HepG2 (cell line): ENCODE results near the gene GMEB2. TPM values are rescaled to one million over a fixed set of nuclear protein-coding genes. Genes with fewer than 3 reads are reported as not detected.

ENCODE experiments used
- AKAP8 ChIP-seq: sonication (generic); formaldehyde crosslinking; IDR thresholded peaks from 2 replicates; pipeline ENCODE4 v1.5.1; 2020; ENCODE audit warnings: mild to moderate bottlenecking, missing genetic modification reagents
- EP300 ChIP-seq, 3 experiments: sonication (generic) in 1 of 3; formaldehyde crosslinking in 1 of 3; IDR thresholded peaks; 2 replicates each; pipeline versions ENCODE4 v1.5.1 to v1.6.1; 2011 to 2020; ENCODE audit warnings: low read depth in 2 of 3, low read length in 2 of 3, borderline replicate concordance in 1 of 3, improper control_type of control experiment in 1 of 3, mild to moderate bottlenecking in 1 of 3, missing genetic modification reagents in 1 of 3, moderate library complexity in 1 of 3
- HNF4G ChIP-seq, 2 experiments: sonication (generic) in 1 of 2; formaldehyde crosslinking in 1 of 2; IDR thresholded peaks; 2 replicates each; pipeline versions ENCODE4 v1.4.0 to v1.6.1; 2011 to 2020; ENCODE audit warnings: borderline replicate concordance in 2 of 2, low read depth in 2 of 2, mild to moderate bottlenecking in 2 of 2, low read length in 1 of 2, missing genetic modification reagents in 1 of 2, moderate library complexity in 1 of 2
- MLLT10 ChIP-seq: sonication (generic); formaldehyde crosslinking; IDR thresholded peaks from 2 replicates; pipeline ENCODE4 v1.4.0; 2020; ENCODE audit warnings: missing genetic modification reagents
- TBL1XR1 ChIP-seq: fragments of 150-350 bp; IDR thresholded peaks from 2 replicates; pipeline ENCODE4 v1.6.1; 2014; ENCODE audit warnings: borderline replicate concordance, low read length; ENCODE audit not compliant: partially characterized antibody
- ZFP62 ChIP-seq: sonication (generic); formaldehyde crosslinking; IDR thresholded peaks from 2 replicates; pipeline ENCODE4 v1.4.0; 2020; ENCODE audit warnings: missing genetic modification reagents
- ZNF136 ChIP-seq: sonication (generic); formaldehyde crosslinking; IDR thresholded peaks from 2 replicates; pipeline ENCODE4 v1.8.1; 2022; ENCODE audit warnings: low read depth, mild to moderate bottlenecking, moderate library complexity, missing genetic modification reagents
- ZNF24 ChIP-seq: fragments of 450-650 bp; IDR thresholded peaks from 2 replicates; pipeline ENCODE4 v1.6.1; 2017; ENCODE audit warnings: antibody characterized with exemption, mild to moderate bottlenecking
- ZNF264 ChIP-seq: sonication (generic); formaldehyde crosslinking; IDR thresholded peaks from 2 replicates; pipeline ENCODE4 v1.4.0; 2020; ENCODE audit warnings: missing genetic modification reagents
- ZNF547 ChIP-seq: sonication (generic); formaldehyde crosslinking; IDR thresholded peaks from 2 replicates; pipeline ENCODE4 v1.5.1; 2020; ENCODE audit warnings: mild to moderate bottlenecking, missing genetic modification reagents
- ZNF564 ChIP-seq: sonication (generic); formaldehyde crosslinking; IDR thresholded peaks from 2 replicates; pipeline ENCODE4 v1.8.1; 2023; ENCODE audit warnings: mild to moderate bottlenecking, missing genetic modification reagents
- ZNF644 ChIP-seq: IDR thresholded peaks from 2 replicates; pipeline ENCODE4 v1.6.1; 2016; ENCODE audit warnings: low read depth
- ZSCAN22 ChIP-seq: sonication (generic); formaldehyde crosslinking; IDR thresholded peaks from 2 replicates; pipeline ENCODE4 v1.4.0; 2020; ENCODE audit warnings: mild to moderate bottlenecking, missing genetic modification reagents
- polyA plus RNA-seq, 8 experiments: library from polyadenylated mRNA; depleted of rRNA in 3 of 8; stranded (reverse) in 7 of 8; unstranded in 1 of 8; fragments of >200 nt; fragmentation: Illumina TruSeq in 4 of 8; extraction: Trizol in 4 of 8; gene quantifications; 2 replicates each; pipeline versions ENCODE4 v1.2.1 to v1.2.3, GENCODE V29; 2011 to 2016; ENCODE audit warnings: low read depth in 4 of 8, missing spikeins in 1 of 8, mixed read lengths in 1 of 8; ENCODE audit not compliant: insufficient read depth in 1 of 8
- total RNA-seq, 5 experiments: library from RNA; depleted of rRNA; stranded (reverse); fragments of >200 nt; fragmentation: Illumina TruSeq; extraction: Trizol; gene quantifications; 2 replicates each; pipeline ENCODE4 v1.2.3, GENCODE V29; 2016; ENCODE audit warnings: low read depth in 1 of 5
- TF ChIP-seq, protein P1 (sequence below): sonication (generic); formaldehyde crosslinking; IDR thresholded peaks from 2 replicates; pipeline ENCODE4 v1.4.0; 2020; ENCODE audit warnings: mild to moderate bottlenecking, missing genetic modification reagents
- TF ChIP-seq, protein P2 (sequence below): sonication (generic); formaldehyde crosslinking; IDR thresholded peaks from 2 replicates; pipeline ENCODE4 v1.8.0; 2022; ENCODE audit warnings: missing genetic modification reagents, low read depth, mild to moderate bottlenecking, borderline replicate concordance
- TF ChIP-seq, protein P3 (sequence below): sonication (generic); formaldehyde crosslinking; IDR thresholded peaks from 2 replicates; pipeline ENCODE4 v1.4.0; 2020; ENCODE audit warnings: missing genetic modification reagents, borderline replicate concordance
- TF ChIP-seq, protein P4 (sequence below): sonication (generic); formaldehyde crosslinking; IDR thresholded peaks from 2 replicates; pipeline ENCODE4 v1.4.0; 2020; ENCODE audit warnings: low read depth, missing genetic modification reagents
- TF ChIP-seq, protein P5 (sequence below): IDR thresholded peaks from 2 replicates; pipeline ENCODE4 v1.6.1; 2016; ENCODE audit warnings: mild to moderate bottlenecking, missing biosample characterization, missing genetic modification reagents

GMEB2 gene
- total and polyA plus RNA-seq, 2 of the 13 experiments (the other 11 are each of a cell fraction or from before 2014, with no cell fraction given) = 10.6 to 12.4 TPM

GRCh38 chr20:63658749-63659187 is 31.9 kb upstream of the GMEB2 start (continued):
- TF ChIP-seq ZNF564 (CRISPR knock-in tag) (no peak; the same call in 1 of the 2 replicates), ZNF644 (no peak), ZNF547 (CRISPR knock-in tag) (no peak), EP300 (IDR thresholded peaks at IDR 0.05; ENCODE audit: low read depth in 2 of 2, low read length in 2 of 2) (no peak), EP300 (CRISPR knock-in tag; IDR thresholded peaks at IDR 0.05; ENCODE audit: borderline replicate concordance) (no peak), MLLT10 (CRISPR knock-in tag) (no peak), AKAP8 (CRISPR knock-in tag) (no peak; the same call in 1 of the 2 replicates), ZNF264 (CRISPR knock-in tag) (no peak), ZNF136 (CRISPR knock-in tag) (no peak; the same call in 1 of the 2 replicates), TBL1XR1 (no peak), ZNF24 (no peak), ZSCAN22 (CRISPR knock-in tag) (no peak), ZFP62 (no peak), HNF4G (IDR thresholded peaks at IDR 0.05; ENCODE audit: borderline replicate concordance, low read depth, low read length) (no peak), HNF4G (CRISPR knock-in tag; IDR thresholded peaks at IDR 0.05; ENCODE audit: borderline replicate concordance, low read depth) (no peak)
- TF ChIP-seq, protein P1, sequence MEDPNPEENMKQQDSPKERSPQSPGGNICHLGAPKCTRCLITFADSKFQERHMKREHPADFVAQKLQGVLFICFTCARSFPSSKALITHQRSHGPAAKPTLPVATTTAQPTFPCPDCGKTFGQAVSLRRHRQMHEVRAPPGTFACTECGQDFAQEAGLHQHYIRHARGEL (CRISPR knock-in tag) = no peak
- TF ChIP-seq, protein P2, sequence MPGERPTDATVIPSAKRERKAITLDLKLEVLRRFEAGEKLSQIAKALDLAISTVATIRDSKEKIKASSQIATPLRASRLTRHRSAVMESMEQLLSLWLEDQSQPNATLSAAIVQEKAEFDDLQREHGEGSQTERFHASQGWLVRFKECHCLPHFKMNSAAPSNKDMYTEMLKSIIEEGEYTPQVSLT (CRISPR knock-in tag) = no peak
- TF ChIP-seq, protein P3, sequence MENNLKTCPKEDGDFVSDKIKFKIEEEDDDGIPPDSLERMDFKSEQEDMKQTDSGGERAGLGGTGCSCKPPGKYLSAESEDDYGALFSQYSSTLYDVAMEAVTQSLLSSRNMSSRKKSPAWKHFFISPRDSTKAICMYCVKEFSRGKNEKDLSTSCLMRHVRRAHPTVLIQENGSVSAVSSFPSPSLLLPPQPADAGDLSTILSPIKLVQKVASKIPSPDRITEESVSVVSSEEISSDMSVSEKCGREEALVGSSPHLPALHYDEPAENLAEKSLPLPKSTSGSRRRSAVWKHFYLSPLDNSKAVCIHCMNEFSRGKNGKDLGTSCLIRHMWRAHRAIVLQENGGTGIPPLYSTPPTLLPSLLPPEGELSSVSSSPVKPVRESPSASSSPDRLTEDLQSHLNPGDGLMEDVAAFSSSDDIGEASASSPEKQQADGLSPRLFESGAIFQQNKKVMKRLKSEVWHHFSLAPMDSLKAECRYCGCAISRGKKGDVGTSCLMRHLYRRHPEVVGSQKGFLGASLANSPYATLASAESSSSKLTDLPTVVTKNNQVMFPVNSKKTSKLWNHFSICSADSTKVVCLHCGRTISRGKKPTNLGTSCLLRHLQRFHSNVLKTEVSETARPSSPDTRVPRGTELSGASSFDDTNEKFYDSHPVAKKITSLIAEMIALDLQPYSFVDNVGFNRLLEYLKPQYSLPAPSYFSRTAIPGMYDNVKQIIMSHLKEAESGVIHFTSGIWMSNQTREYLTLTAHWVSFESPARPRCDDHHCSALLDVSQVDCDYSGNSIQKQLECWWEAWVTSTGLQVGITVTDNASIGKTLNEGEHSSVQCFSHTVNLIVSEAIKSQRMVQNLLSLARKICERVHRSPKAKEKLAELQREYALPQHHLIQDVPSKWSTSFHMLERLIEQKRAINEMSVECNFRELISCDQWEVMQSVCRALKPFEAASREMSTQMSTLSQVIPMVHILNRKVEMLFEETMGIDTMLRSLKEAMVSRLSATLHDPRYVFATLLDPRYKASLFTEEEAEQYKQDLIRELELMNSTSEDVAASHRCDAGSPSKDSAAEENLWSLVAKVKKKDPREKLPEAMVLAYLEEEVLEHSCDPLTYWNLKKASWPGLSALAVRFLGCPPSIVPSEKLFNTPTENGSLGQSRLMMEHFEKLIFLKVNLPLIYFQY (CRISPR knock-in tag) = no peak
- TF ChIP-seq, protein P4, sequence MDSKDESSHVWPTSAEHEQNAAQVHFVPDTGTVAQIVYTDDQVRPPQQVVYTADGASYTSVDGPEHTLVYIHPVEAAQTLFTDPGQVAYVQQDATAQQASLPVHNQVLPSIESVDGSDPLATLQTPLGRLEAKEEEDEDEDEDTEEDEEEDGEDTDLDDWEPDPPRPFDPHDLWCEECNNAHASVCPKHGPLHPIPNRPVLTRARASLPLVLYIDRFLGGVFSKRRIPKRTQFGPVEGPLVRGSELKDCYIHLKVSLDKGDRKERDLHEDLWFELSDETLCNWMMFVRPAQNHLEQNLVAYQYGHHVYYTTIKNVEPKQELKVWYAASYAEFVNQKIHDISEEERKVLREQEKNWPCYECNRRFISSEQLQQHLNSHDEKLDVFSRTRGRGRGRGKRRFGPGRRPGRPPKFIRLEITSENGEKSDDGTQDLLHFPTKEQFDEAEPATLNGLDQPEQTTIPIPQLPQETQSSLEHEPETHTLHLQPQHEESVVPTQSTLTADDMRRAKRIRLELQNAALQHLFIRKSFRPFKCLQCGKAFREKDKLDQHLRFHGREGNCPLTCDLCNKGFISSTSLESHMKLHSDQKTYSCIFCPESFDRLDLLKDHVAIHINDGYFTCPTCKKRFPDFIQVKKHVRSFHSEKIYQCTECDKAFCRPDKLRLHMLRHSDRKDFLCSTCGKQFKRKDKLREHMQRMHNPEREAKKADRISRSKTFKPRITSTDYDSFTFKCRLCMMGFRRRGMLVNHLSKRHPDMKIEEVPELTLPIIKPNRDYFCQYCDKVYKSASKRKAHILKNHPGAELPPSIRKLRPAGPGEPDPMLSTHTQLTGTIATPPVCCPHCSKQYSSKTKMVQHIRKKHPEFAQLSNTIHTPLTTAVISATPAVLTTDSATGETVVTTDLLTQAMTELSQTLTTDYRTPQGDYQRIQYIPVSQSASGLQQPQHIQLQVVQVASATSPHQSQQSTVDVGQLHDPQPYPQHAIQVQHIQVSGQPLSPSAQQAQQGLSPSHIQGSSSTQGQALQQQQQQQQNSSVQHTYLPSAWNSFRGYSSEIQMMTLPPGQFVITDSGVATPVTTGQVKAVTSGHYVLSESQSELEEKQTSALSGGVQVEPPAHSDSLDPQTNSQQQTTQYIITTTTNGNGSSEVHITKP (CRISPR knock-in tag) = no peak; the same call in none of the 2 replicates
- TF ChIP-seq, protein P5, sequence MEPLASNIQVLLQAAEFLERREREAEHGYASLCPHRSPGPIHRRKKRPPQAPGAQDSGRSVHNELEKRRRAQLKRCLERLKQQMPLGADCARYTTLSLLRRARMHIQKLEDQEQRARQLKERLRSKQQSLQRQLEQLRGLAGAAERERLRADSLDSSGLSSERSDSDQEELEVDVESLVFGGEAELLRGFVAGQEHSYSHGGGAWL (CRISPR knock-in tag) = peak; percentile 2; the same call in 1 of the 2 replicates
